Thyroid gland (tissue), 4 donors: ENCODE results near the gene TRAPPC6A.

Experiments
- CTCF ChIP-seq, 6 experiments: fragments of 200-600 bp in 3 of 6; fragments of 450-650 bp in 3 of 6; sonication (generic) in 3 of 6; IDR thresholded peaks; one replicate each; pipeline ENCODE4 v1.5.1; 2016 to 2019; ENCODE audit warnings: antibody characterized with exemption in 6 of 6, mild to moderate bottlenecking in 2 of 6, inconsistent platforms in 1 of 6, moderate library complexity in 1 of 6
- POLR2A ChIP-seq, 2 donors: fragments of 450-650 bp; IDR thresholded peaks; one replicate each; pipeline ENCODE4 v1.6.1; 2017; ENCODE audit warnings: antibody characterized with exemption in 2 of 2, mild to moderate bottlenecking in 2 of 2, moderate library complexity in 1 of 2

GRCh38 chr19:45130236-45130635 is 47.8 kb downstream of the TRAPPC6A start:
- TF ChIP-seq CTCF (IDR thresholded peaks at IDR 0.05) = no peak
- TF ChIP-seq POLR2A (IDR thresholded peaks at IDR 0.05) = no peak
